GM12892 (cell line): Measurements from ENCODE around the gene CYTL1.

Source experiments
- DNase-seq: peaks from one replicate; pipeline ENCODE4 v3.0.0; 2011; ENCODE audit not compliant: insufficient read length
- FAIRE-seq: peaks from 2 replicates; lab custom pipeline; 2011; peaks lifted over from hg19 to GRCh38; lab: Jason Lieb, UNC
- POLR2A ChIP-seq: IDR thresholded peaks from 2 replicates; pipeline ENCODE4 v1.6.1; 2011; ENCODE audit warnings: low read depth, low read length, control low read depth
- POLR2AphosphoS5 ChIP-seq: IDR thresholded peaks from 2 replicates; pipeline ENCODE4 v1.6.1; 2011; ENCODE audit warnings: low read depth, low read length, control low read depth
- TAF1 ChIP-seq: IDR thresholded peaks from 2 replicates; pipeline ENCODE4 v1.6.1; 2011; ENCODE audit warnings: low read depth, mild to moderate bottlenecking, control low read depth, low read length, borderline replicate concordance

The CYTL1 gene

DNA sequence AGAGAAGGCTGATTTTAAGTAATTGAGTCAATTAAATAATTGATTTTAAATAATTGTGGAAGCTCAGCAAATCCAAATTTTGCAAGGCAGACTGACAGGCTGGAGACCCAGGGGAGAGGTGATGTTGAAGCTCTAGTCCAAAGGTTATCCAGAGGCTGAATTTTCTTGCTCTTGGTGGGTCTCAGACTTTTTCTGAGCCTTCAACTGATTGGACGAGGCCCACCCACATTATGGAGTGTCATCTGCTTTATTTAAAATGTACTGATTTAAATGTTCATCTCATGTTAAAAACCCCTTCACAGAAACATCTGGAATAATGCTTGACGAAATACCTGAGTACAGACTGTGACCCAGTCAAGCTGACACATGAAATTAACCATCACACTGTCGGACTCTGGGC lies 11.7 kb upstream of the CYTL1 start:
- DNase-seq (no peak), FAIRE-seq (no peak)
- TF ChIP-seq TAF1, result no peak

DNA sequence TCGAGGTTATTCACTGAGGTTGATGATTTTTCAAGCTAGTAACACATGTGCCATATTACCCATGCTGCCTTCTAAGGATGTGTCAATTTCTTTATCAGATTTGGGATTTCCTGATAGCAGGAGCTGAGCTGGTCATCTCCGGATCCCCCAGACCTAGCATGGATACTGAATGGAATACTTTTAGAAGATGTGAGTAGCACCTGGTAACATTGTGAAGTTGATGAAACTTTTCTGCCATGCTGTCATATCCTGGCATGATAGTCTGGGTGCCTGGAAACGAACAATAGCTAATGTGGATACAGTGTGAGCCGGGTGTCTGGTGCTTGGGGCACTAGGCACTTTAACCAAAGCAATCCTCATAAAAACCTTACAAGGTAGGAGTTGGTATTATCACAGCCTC lies 11.0 kb upstream of the CYTL1 start:
- no peak for DNase-seq
- FAIRE-seq, result no peak
- no peak for TF ChIP-seq POLR2A
- no peak for TF ChIP-seq TAF1
- no peak for TF ChIP-seq POLR2AphosphoS5

DNA sequence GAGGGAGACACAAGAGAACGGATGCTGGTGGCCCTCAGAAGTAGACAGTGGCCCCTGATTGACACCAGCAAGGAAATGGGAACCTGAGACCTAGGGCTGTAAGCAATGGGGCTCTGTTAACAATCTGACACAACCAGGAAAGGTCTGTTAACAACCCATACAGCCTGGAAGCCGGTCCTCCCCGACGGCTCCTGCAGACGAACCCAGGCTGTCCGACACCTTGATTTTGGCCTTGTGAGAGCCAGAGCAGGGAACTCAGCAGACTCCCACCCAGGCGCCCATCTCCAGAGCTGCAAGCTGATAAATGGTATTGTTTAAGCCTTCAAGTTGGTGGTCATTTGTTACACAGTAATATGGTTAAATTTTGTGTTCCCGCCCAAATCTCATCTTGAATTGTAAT lies 10.2 kb upstream of the CYTL1 start:
- no peak for FAIRE-seq
- TF ChIP-seq POLR2AphosphoS5, result no peak
- no peak for TF ChIP-seq POLR2A
- no peak for TF ChIP-seq TAF1
- no peak for DNase-seq

DNA sequence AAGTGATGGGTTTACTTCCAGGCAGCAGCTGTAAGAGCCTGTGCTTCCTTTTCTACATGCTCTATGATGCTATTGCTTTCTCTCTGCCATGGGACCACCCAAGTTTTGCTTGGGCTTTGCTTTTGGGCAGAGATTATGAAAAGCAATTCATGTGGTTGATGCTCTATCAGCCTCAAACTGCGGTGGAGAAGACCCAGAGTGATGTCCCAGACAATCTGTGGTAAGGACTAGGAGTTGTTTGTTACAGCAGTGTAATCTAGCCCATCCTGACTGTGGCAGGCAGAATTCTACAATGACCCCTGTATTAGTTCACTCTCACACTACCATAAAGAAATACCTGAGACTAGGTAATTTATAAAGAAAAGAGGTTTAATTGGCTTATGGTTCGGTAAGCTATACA lies 9.2 kb upstream of the CYTL1 start:
- FAIRE-seq (no peak), DNase-seq (no peak)
- TF ChIP-seq POLR2A (no peak), POLR2AphosphoS5 (no peak), TAF1 (no peak)

DNA sequence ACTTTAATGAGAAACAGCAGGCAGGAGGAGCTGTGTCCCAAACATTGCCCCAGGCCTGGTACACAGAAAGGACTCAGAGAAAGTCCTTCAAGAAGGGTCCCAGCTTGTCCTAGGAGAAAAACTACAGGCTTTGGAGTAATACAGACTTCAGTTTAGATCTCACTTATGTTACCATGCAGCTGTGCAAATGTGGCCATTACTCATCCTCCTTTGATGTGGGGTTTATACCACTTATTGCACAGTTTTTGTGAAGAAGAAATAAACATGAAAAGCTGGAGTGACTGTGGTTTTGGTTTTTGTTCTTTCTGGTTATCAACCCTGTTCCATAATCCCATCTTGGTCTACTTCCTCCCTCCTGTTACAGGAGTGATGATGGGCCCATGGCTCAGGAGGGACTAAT lies 8.1 kb upstream of the CYTL1 start:
- DNase-seq (no peak), FAIRE-seq (no peak)
- no peak for TF ChIP-seq POLR2A
- TF ChIP-seq POLR2AphosphoS5, result no peak
- no peak for TF ChIP-seq TAF1

DNA sequence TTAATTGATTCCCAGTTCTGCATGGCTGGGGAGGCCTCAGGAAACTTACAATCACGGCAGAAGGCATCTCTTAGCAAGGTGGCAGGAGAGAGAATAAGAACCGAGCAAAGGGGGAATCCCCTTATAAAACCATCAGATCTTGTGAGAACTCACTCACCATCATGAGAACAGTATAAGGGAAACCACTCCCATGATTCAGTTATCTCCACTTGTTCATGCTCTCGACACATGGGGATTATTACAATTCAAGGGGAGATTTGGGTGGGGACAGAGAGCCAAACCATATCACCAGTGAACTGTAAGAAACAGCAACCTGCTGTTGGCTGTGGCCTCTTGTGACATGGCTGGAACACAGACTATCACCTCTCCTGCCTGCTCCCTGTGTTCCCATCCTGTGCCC lies 7.1 kb upstream of the CYTL1 start:
- FAIRE-seq, result no peak
- no peak for TF ChIP-seq POLR2A
- TF ChIP-seq POLR2AphosphoS5, result no peak
- TF ChIP-seq TAF1, result no peak
- DNase-seq, result no peak

DNA sequence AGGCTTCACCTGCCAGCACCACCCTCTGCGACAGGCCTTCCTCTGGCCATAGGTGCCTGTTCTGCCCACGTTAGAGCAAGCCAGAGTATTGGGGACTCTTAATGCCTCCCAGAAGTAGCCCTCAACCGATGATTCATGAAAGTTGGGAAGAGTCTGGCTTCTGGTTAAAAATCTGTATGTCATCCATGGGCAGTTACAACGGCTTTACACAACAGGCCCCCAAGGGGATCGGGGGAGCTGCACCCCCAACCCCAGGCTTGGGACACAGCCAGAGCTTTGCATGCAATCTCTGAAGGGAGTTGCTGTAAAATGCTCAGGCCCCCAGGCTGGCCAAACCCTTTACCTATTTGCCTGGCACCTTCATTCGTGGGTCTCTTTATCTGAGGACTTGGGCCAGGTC lies 5.4 kb upstream of the CYTL1 start:
- no peak for TF ChIP-seq POLR2A
- TF ChIP-seq POLR2AphosphoS5, result no peak
- TF ChIP-seq TAF1, result no peak
- FAIRE-seq (no peak), DNase-seq (no peak)

DNA sequence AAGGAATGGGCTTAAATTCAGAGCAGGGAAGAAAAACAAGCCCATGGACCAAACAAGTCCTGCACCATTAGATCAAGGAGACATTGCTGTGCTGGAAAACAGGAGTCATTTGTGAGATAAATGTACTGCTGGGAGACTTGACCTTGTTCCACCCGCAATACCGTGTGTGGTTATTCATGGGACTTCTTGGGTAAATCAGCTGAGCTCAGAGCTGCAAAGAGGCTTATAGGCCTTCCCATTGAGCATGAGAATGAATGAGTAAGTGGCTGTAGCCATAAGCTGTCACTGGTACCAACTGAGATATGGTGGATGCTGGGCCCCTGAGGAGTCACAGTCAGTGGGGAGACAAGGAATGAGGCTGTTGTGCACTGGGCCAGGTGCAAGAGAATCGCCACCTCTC lies 2.3 kb upstream of the CYTL1 start:
- DNase-seq (no peak), FAIRE-seq (no peak)
- TF ChIP-seq POLR2A (no peak), POLR2AphosphoS5 (no peak), TAF1 (no peak)

DNA sequence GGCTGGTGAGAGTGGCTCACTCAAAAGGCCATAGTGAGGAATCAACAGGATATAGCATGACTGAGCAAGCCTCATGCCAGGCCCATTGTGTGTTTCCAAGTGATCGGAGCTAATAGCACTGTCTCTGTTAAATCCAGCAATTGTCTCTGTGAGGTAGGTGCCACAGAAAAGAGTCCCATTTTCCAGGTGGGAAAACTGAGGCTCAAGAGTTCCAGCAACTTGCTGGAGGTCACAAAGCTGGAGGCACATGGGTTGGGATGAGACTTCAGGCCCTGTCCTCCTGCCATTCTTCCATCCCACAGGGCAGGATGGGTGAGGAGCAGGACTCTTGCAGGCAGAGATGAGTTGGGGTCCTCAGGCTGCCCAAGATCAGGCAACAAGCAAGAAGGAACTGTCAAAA lies 1.1 kb upstream of the CYTL1 start:
- FAIRE-seq, result no peak
- no peak for DNase-seq
- TF ChIP-seq POLR2A (no peak), TAF1 (no peak), POLR2AphosphoS5 (no peak)

DNA sequence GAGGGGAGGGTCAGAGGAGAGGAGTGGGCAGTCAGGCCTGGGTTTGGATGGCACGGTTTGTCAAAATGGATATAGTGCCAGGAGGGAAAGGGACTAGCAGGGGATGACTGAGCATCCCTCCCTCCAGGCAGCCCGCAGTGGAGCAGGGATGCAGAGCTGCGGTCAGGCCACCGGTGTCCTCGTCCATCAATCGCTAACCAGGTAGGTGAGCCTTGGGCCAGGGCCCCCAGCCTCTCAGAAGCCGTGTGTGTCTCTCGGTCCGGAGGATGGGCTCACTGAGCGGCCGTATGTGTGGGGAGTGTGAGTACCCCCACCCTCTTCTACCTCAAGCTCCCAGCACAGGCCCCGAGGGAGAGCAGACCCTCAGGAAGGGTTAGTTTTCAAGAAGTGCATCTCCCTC lies 538 bp upstream of the CYTL1 start:
- FAIRE-seq (no peak), DNase-seq (no peak)
- TF ChIP-seq TAF1 (no peak), POLR2AphosphoS5 (no peak), POLR2A (no peak)

DNA sequence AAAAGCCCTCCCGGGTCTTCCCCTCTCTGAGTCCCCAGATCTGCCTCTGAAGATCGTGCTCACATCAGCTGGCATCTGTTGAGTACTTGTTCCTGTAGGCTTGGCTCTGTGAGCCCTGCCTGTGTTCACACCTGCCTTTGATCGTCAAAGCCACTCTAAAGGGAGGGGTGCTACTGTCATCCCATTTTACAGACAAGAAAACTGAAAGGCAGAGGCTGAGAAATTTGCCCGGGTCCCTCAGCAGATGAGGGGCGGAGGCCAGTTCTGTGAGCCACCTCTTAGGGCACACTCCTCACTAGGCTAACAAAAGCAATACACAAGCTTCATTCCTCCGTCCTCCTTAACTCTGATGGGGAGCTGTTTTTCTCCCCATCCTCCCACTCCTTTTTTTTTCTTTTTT lies 655 bp downstream of the CYTL1 start:
- DNase-seq (no peak), FAIRE-seq (no peak)
- no peak for TF ChIP-seq POLR2A
- no peak for TF ChIP-seq TAF1
- TF ChIP-seq POLR2AphosphoS5, result no peak

DNA sequence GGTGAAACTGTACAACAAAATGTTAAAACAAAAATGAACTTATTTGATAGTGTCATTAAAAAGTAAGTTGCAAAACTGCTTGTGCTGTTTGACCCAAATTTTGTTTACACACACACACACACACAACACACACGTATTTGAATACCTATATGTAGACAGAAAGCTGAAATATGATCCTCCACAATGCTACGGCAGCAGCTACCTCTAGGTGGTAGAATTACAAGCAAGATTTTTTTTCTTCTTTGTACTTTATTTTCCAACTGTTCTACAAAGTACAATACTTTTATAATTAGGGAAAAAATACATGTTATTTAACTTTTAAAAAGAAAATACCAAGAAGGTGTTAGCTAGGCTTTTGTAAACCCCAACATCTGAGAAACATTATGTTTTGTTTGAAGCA lies 1.2 kb downstream of the CYTL1 start:
- FAIRE-seq (no peak), DNase-seq (no peak)
- TF ChIP-seq TAF1, result no peak
- no peak for TF ChIP-seq POLR2A
- no peak for TF ChIP-seq POLR2AphosphoS5
